Activated T-helper 1 cell treated with anti-CD3 and anti-CD28 coated beads, Interleukin-12 subunit alpha, Interleukin-12 subunit beta, Interleukin-2, Interleukin-4 antibody, amounts not matched to agents 30 ng/mL and 10 ng/mL and 1 ng/mL, durations not matched to agents 14 hours and 24 hours and 36 hours (primary cell): ENCODE results near the gene SLBP. TPM values are rescaled to one million over a fixed set of nuclear protein-coding genes. Genes with fewer than 3 reads are reported as not detected.

Experiments used
- DNase-seq: peaks from one replicate; pipeline ENCODE4 v3.0.0; 2021; ENCODE audit warnings: low spot score
- H3K27ac Mint-ChIP-seq: one replicate; pipeline ENCODE4 v1.8.0; 2021; ENCODE audit warnings: mild to moderate bottlenecking, mixed read lengths
- H3K27me3 Mint-ChIP-seq: one replicate; pipeline ENCODE4 v1.8.0; 2022; ENCODE audit warnings: mild to moderate bottlenecking, moderate library complexity, mixed read lengths; ENCODE audit not compliant: insufficient read depth
- H3K36me3 Mint-ChIP-seq: one replicate; pipeline ENCODE4 v1.8.0; 2021; ENCODE audit warnings: low read depth, mixed read lengths
- H3K4me1 Mint-ChIP-seq: one replicate; pipeline ENCODE4 v1.8.0; 2021; ENCODE audit warnings: low read depth, mixed read lengths
- H3K4me3 Mint-ChIP-seq: one replicate; pipeline ENCODE4 v1.8.0; 2021; ENCODE audit warnings: mild to moderate bottlenecking, moderate library complexity, mixed read lengths
- H3K9me3 Mint-ChIP-seq: one replicate; pipeline ENCODE4 v1.8.0; 2021; ENCODE audit warnings: mixed read lengths
- intact Hi-C: fragments of 100-400 bp; cut with micrococcal nuclease; formaldehyde crosslinking; loops from one replicate; pipeline ENCODE4 v1.15.1; 2024
- total RNA-seq: library from RNA; stranded (reverse); gene quantifications from 2 replicates; pipeline ENCODE4 v1.2.3, GENCODE V29; 2022

Gene SLBP
- total RNA-seq, 1 donor from 2014 or later = 136 TPM

- Mint-ChIP-seq H3K27ac (peak overlapping the region; percentile 48), H3K9me3 (no peaks in the 10 kb centered on the region), H3K27me3 (no peaks in the 10 kb centered on the region), H3K4me3 (no peak overlapping the region), H3K36me3 (peaks cover 51% of the 10 kb centered on the region), H3K4me1 (peaks cover 18% of the 10 kb centered on the region)
- intact Hi-C loops = no loop called here
- DNase-seq = no peak
Observed at GRCh38 chr4:1730532-1731135, 18.5 kb upstream of the SLBP start.

GRCh38 chr4:1728061-1728980 lies 16.2 kb upstream of the SLBP start:
- Mint-ChIP-seq H3K27ac (no peak overlapping the region), H3K9me3 (no peaks in the 10 kb centered on the region), H3K4me1 (peaks cover 34% of the 10 kb centered on the region), H3K4me3 (no peak overlapping the region), H3K27me3 (no peaks in the 10 kb centered on the region), H3K36me3 (peaks cover 52% of the 10 kb centered on the region)
- intact Hi-C loops = loop anchor here (5.0 kb wide), 1 partner anchor 101 kb away; no protein-coding TSS in a partner anchor
- no peak for DNase-seq

GRCh38 chr4:1727117-1728031 lies 15.3 kb upstream of the SLBP start:
- H3K4me1 Mint-ChIP-seq = peaks cover 43% of the 10 kb centered on the region
- no peaks in the 10 kb centered on the region for H3K9me3 Mint-ChIP-seq
- no peak for DNase-seq
- H3K4me3 Mint-ChIP-seq = no peak overlapping the region
- no peak overlapping the region for H3K27ac Mint-ChIP-seq
- intact Hi-C loops = loop anchor here (2.0 to 5.0 kb wide), 2 partner anchors 15 to 100 kb away; partner anchors contain the start of gene SLBP
- peaks cover 49% of the 10 kb centered on the region for H3K36me3 Mint-ChIP-seq
- no peaks in the 10 kb centered on the region for H3K27me3 Mint-ChIP-seq

GRCh38 chr4:1726146-1726934 lies 14.2 kb upstream of the SLBP start:
- DNase-seq = peak; percentile 80
- Mint-ChIP-seq H3K9me3 (no peaks in the 10 kb centered on the region), H3K4me1 (peaks cover 47% of the 10 kb centered on the region), H3K4me3 (peak overlapping the region; percentile 10), H3K27ac (peak overlapping the region; percentile 37), H3K27me3 (no peaks in the 10 kb centered on the region), H3K36me3 (peaks cover 48% of the 10 kb centered on the region)
- intact Hi-C loops = loop anchor here (1.0 to 5.0 kb wide), 4 partner anchors 14 to 99 kb away; partner anchors contain the start of gene SLBP

- H3K4me3 Mint-ChIP-seq = peak overlapping the region; percentile 23
- intact Hi-C loops = loop anchor here (5.0 kb wide), 1 partner anchor 98 kb away; no protein-coding TSS in a partner anchor
- H3K4me1 Mint-ChIP-seq = peaks cover 47% of the 10 kb centered on the region
- H3K9me3 Mint-ChIP-seq = no peaks in the 10 kb centered on the region
- H3K36me3 Mint-ChIP-seq = peaks cover 45% of the 10 kb centered on the region
- DNase-seq = no peak
- no peaks in the 10 kb centered on the region for H3K27me3 Mint-ChIP-seq
- peak overlapping the region; percentile 36 for H3K27ac Mint-ChIP-seq
Observed at GRCh38 chr4:1725521-1725920, 13.4 kb upstream of the SLBP start.

GRCh38 chr4:1723131-1723801 lies 11.1 kb upstream of the SLBP start:
- Mint-ChIP-seq H3K27ac (peak overlapping the region; percentile 97), H3K27me3 (no peaks in the 10 kb centered on the region), H3K36me3 (peaks cover 42% of the 10 kb centered on the region), H3K4me3 (peak overlapping the region; percentile 94), H3K9me3 (no peaks in the 10 kb centered on the region), H3K4me1 (peaks cover 51% of the 10 kb centered on the region)
- intact Hi-C loops = loop anchor here (2.0 to 5.0 kb wide), 5 partner anchors 141 to 1354 kb away; partner anchors contain the start of genes MAEA, NELFA and RNF4
- peak; percentile 34 for DNase-seq

GRCh38 chr4:1722551-1723118 lies 10.5 kb upstream of the SLBP start:
- Mint-ChIP-seq H3K4me1 (peaks cover 51% of the 10 kb centered on the region), H3K4me3 (peak overlapping the region; percentile 94), H3K27me3 (no peaks in the 10 kb centered on the region), H3K36me3 (peaks cover 41% of the 10 kb centered on the region), H3K9me3 (no peaks in the 10 kb centered on the region), H3K27ac (peak overlapping the region; percentile 97)
- no peak for DNase-seq
- intact Hi-C loops = loop anchor here (2.0 to 5.0 kb wide), 5 partner anchors 140 to 1355 kb away; partner anchors contain the start of genes MAEA, NELFA and RNF4

- Mint-ChIP-seq H3K4me1 (peaks cover 51% of the 10 kb centered on the region), H3K36me3 (peaks cover 41% of the 10 kb centered on the region), H3K4me3 (peak overlapping the region; percentile 94), H3K9me3 (no peaks in the 10 kb centered on the region), H3K27me3 (no peaks in the 10 kb centered on the region), H3K27ac (peak overlapping the region; percentile 97)
- intact Hi-C loops = loop anchor here (1.0 to 5.0 kb wide), 11 partner anchors 10 to 1355 kb away; partner anchors contain the start of genes CFAP99, FAM53A, GRK4 and LETM1
- no peak for DNase-seq
Observed at GRCh38 chr4:1721666-1722550, 9.8 kb upstream of the SLBP start.

- Mint-ChIP-seq H3K36me3 (peaks cover 36% of the 10 kb centered on the region), H3K4me3 (peak within 1 kb of the TSS; percentile 94), H3K9me3 (no peaks in the 10 kb centered on the region), H3K27me3 (no peaks in the 10 kb centered on the region), H3K27ac (peak within 1 kb of the TSS; percentile 97), H3K4me1 (peaks cover 45% of the 10 kb centered on the region)
- intact Hi-C loops = loop anchor here (1.0 to 5.0 kb wide), 10 partner anchors 9 to 1356 kb away; partner anchors contain the start of genes CFAP99, FAM53A, GRK4 and LETM1
- DNase-seq = peak; percentile 90
Observed at GRCh38 chr4:1721003-1721665, 9.0 kb upstream of the SLBP start, which contains the start of the genes TACC3 and TMEM129. TACC3 (plus strand) TSS chr4:1721521; CDS start chr4:1723422, 1,901 bp downstream. TMEM129 (minus strand) TSS chr4:1721323; CDS start chr4:1720837, 486 bp downstream.
